K562 (cell line): ENCODE results near the gene SPEF1. TPM values are rescaled to one million over a fixed set of nuclear protein-coding genes. Genes with fewer than 3 reads are reported as not detected.
A peak's percentile ranks its signal among the peaks of the same experiment; 100 is the strongest.

Source experiments
- ATAC-seq: fragments of 200-7000 bp; cut with Tn5 transposase; 3 replicates; pipeline ENCODE4 v1.9.1; 2020; ENCODE audit warnings: moderate library complexity
- BruUV-seq: library from RNA; stranded (reverse); fragments of 400-500 nt; replicated peaks from 2 replicates; lab custom pipeline; 2021; lab: Mats Ljungman, UMichigan
- CTCF ChIA-PET: fragments of 300-600 bp; formaldehyde crosslinking; extraction: SDS; loops from one replicate; lab custom pipeline; 2021; ENCODE audit warnings: low intra/inter-chr PET ratio; lab: Yijun Ruan, JAX
- POLR2A ChIA-PET: fragments of 300-600, 350-650 bp; sonication (Branson Sonifier 250); formaldehyde crosslinking; extraction: SDS; loops from one replicate; lab custom pipeline; 2021; ENCODE audit warnings: antibody characterized with exemption, inconsistent platforms; lab: Yijun Ruan, JAX
- DNase-seq, 4 experiments: peaks; one replicate each; pipeline versions ENCODE4 v3.0.0 to v3.0.0-alpha.2; 2011 to 2018; ENCODE audit warnings: low spot score in 3 of 4, mixed read lengths in 3 of 4; ENCODE audit errors: extremely low read depth in 1 of 4
- FAIRE-seq: peaks from 2 replicates; lab custom pipeline; 2011; peaks lifted over from hg19 to GRCh38; lab: Jason Lieb, UNC
- H2AFZ ChIP-seq: 2 replicates; pipeline ENCODE4 v1.6.0; 2011; ENCODE audit warnings: low read depth, low read length, control low read depth, inconsistent platforms
- H3K27ac ChIP-seq: fragments of 200-600 bp; 3 replicates; pipeline ENCODE4 v1.8.0; 2011; ENCODE audit warnings: low read depth, mild to moderate bottlenecking, control low read depth, inconsistent platforms, low read length, moderate library complexity, mixed read lengths; ENCODE audit errors: extremely low read depth
- H3K27me3 ChIP-seq, 2 experiments: fragments of 300-600 bp in 1 of 2; 2 replicates in 1 of 2; 3 replicates in 1 of 2; pipeline versions ENCODE4 v1.6.0 to v1.8.0; 2011; ENCODE audit warnings: inconsistent platforms in 2 of 2, low read length in 2 of 2, mild to moderate bottlenecking in 1 of 2, mixed read lengths in 1 of 2, moderate library complexity in 1 of 2; ENCODE audit not compliant: control insufficient read depth in 2 of 2, insufficient read depth in 2 of 2
- H3K36me3 ChIP-seq: fragments of 300-600 bp; 3 replicates; pipeline ENCODE4 v1.8.0; 2011; ENCODE audit warnings: mild to moderate bottlenecking, low read length, inconsistent platforms; ENCODE audit not compliant: control insufficient read depth, insufficient read depth
- H3K4me1 ChIP-seq, 2 experiments: fragments of 200-600 bp in 1 of 2; replicated peaks in 1 of 2; 2 replicates in 1 of 2; 3 replicates in 1 of 2; pipeline versions ENCODE4 v1.5.1 to v1.8.0; 2011; ENCODE audit warnings: inconsistent platforms in 2 of 2, low read length in 2 of 2, mild to moderate bottlenecking in 1 of 2, mixed read lengths in 1 of 2, moderate library complexity in 1 of 2; ENCODE audit not compliant: control insufficient read depth in 2 of 2, insufficient read depth in 2 of 2
- H3K4me2 ChIP-seq: 2 replicates; pipeline ENCODE4 v1.6.1; 2011; ENCODE audit warnings: low read length, control low read depth, inconsistent platforms, mixed read lengths; ENCODE audit not compliant: insufficient read depth
- H3K4me3 ChIP-seq: fragments of 200-600 bp; sonication (generic), shearing (Covaris generic); 2 replicates; pipeline ENCODE4 v1.5.1; 2016; ENCODE audit warnings: control low read depth, inconsistent platforms
- H3K79me2 ChIP-seq: fragments of 200-600 bp; 3 replicates; pipeline ENCODE4 v1.8.0; 2011; ENCODE audit warnings: low read length, inconsistent platforms; ENCODE audit not compliant: control insufficient read depth, insufficient read depth
- H3K9ac ChIP-seq, 2 experiments: 2 replicates each; pipeline versions ENCODE4 v1.6.0 to v1.6.1; 2011; ENCODE audit warnings: low read depth in 2 of 2, low read length in 2 of 2, control low read depth in 1 of 2, inconsistent platforms in 1 of 2, mild to moderate bottlenecking in 1 of 2, mixed read lengths in 1 of 2; ENCODE audit not compliant: insufficient read depth in 1 of 2
- H3K9me1 ChIP-seq: one replicate; pipeline ENCODE4 v1.6.0; 2011; ENCODE audit warnings: inconsistent platforms, mild to moderate bottlenecking, low read length, moderate library complexity; ENCODE audit not compliant: control insufficient read depth, insufficient read depth
- H3K9me3 ChIP-seq: replicated peaks from 2 replicates; pipeline ENCODE4 v1.5.1; 2011; ENCODE audit warnings: low read depth, low read length, inconsistent platforms; ENCODE audit not compliant: control insufficient read depth, insufficient read depth
- H4K20me1 ChIP-seq: replicated peaks from 2 replicates; pipeline ENCODE4 v1.6.1; 2011; ENCODE audit warnings: low read length, inconsistent platforms, mixed read lengths; ENCODE audit not compliant: control insufficient read depth, insufficient read depth
- BDP1 ChIP-seq: IDR thresholded peaks from 3 replicates; pipeline ENCODE4 v1.6.1; 2011; ENCODE audit not compliant: insufficient read length, insufficient read depth
- ETS1 ChIP-seq: conservative IDR thresholded peaks from 2 replicates; pipeline ENCODE4 v1.6.1; 2011; ENCODE audit warnings: low read depth, mild to moderate bottlenecking, low read length; ENCODE audit not compliant: control insufficient read depth
- JUN ChIP-seq, 2 experiments: sonication (generic) in 1 of 2; formaldehyde crosslinking in 1 of 2; IDR thresholded peaks; 2 replicates each; pipeline versions ENCODE4 v1.6.1 to v1.8.0; 2012 to 2022; ENCODE audit warnings: borderline replicate concordance in 2 of 2, mild to moderate bottlenecking in 2 of 2, improper control_type of control experiment in 1 of 2, low read depth in 1 of 2, low read length in 1 of 2, missing genetic modification reagents in 1 of 2
- KLF1 ChIP-seq: fragments of 450-650 bp; IDR thresholded peaks from 2 replicates; pipeline ENCODE4 v1.6.1; 2016; ENCODE audit warnings: missing genetic modification characterization, missing compliant biosample characterization
- MAX ChIP-seq: sonication (generic); formaldehyde crosslinking; IDR thresholded peaks from 2 replicates; pipeline ENCODE4 v1.9.0; 2022; ENCODE audit warnings: mild to moderate bottlenecking, missing genetic modification reagents
- MED1 ChIP-seq: sonication (generic); formaldehyde crosslinking; IDR thresholded peaks from 2 replicates; pipeline ENCODE4 v1.8.1; 2023; ENCODE audit warnings: missing genetic modification reagents, borderline replicate concordance
- RBBP5 ChIP-seq: fragments of 200-600 bp; sonication (generic); IDR thresholded peaks from 2 replicates; pipeline ENCODE4 v1.6.1; 2012; ENCODE audit warnings: borderline replicate concordance, mild to moderate bottlenecking, low read length, control low read depth, inconsistent platforms; ENCODE audit not compliant: insufficient read depth, poor library complexity, severe bottlenecking
- USF1 ChIP-seq: sonication (generic); formaldehyde crosslinking; IDR thresholded peaks from 2 replicates; pipeline ENCODE4 v1.9.0; 2022; ENCODE audit warnings: mild to moderate bottlenecking, missing genetic modification reagents
- ZBTB33 ChIP-seq: sonication (generic); formaldehyde crosslinking; IDR thresholded peaks from 2 replicates; pipeline ENCODE4 v1.8.1; 2023; ENCODE audit warnings: mild to moderate bottlenecking, missing genetic modification reagents
- ZFX ChIP-seq: sonication (generic); formaldehyde crosslinking; IDR thresholded peaks from 2 replicates; pipeline ENCODE4 v1.8.0; 2022; ENCODE audit warnings: mild to moderate bottlenecking, missing genetic modification reagents, moderate library complexity
- ZNF263 ChIP-seq: sonication (generic); formaldehyde crosslinking; IDR thresholded peaks from 2 replicates; pipeline ENCODE4 v1.8.0; 2022; ENCODE audit warnings: mild to moderate bottlenecking, missing genetic modification reagents, borderline replicate concordance
- ZNF282 ChIP-seq: sonication (generic); formaldehyde crosslinking; IDR thresholded peaks from 2 replicates; pipeline ENCODE4 v1.8.1; 2023; ENCODE audit warnings: missing genetic modification reagents
- WGBS: fragments of 100-300 bp; shearing (Covaris generic); methylation state at CpG from one replicate; pipeline ENCODE4 v1.1.6; 2016; ENCODE audit warnings: low coverage, mixed read lengths; ENCODE audit not compliant: insufficient coverage; ENCODE audit errors: missing lambda C conversion rate; 5-methylcytosine and 5-hydroxymethylcytosine counted together
- in situ Hi-C: fragments of 300-500 bp; cut with MboI; formaldehyde crosslinking; loops from 4 replicates; pipeline ENCODE4 v1.15.0; 2018; ENCODE audit warnings: inconsistent platforms, mixed read lengths
- intact Hi-C: fragments of 100-400 bp; cut with micrococcal nuclease; formaldehyde crosslinking; loops from 2 replicates; pipeline ENCODE4 v1.14.2; 2022
- polyA plus RNA-seq, 8 experiments: library from polyadenylated mRNA; depleted of rRNA in 4 of 8; stranded (reverse) in 5 of 8; unstranded in 3 of 8; fragments of >200 nt; fragmentation: Nextera tagmentation in 2 of 8; fragmentation: Illumina TruSeq in 1 of 8; extraction: Ambion mirVana in 2 of 8; extraction: Trizol in 1 of 8; gene quantifications; 2 replicates each; pipeline versions ENCODE4 v1.2.1 to v1.2.3, GENCODE V29; 2011 to 2014; ENCODE audit warnings: inconsistent platforms in 1 of 8, missing spikeins in 1 of 8
- total RNA-seq, 7 experiments: library from RNA; depleted of rRNA in 6 of 7; stranded (reverse); fragments of >200 nt in 6 of 7; fragmentation: Illumina TruSeq in 2 of 7; extraction: Trizol in 2 of 7; gene quantifications; 2 replicates each; pipeline versions ENCODE4 v1.2.1 to v1.2.3, GENCODE V29; 2011 to 2021; ENCODE audit warnings: low replicate concordance in 1 of 7

SPEF1 gene
- total and polyA plus RNA-seq, 9 of the 15 experiments (the other 6 are each of a cell fraction or from before 2014, with no cell fraction given) = not detected

- intact Hi-C loops (loop anchor here (2.0 to 10.0 kb wide), 4 partner anchors 35 to 409 kb away; partner anchors contain the start of genes AP5S1 and MAVS), in situ Hi-C loops (no loop called here)
- H3K4me3 ChIP-seq = peak overlapping the region; percentile 58
- POLR2A ChIA-PET = interaction anchor here (0.5 to 1.5 kb wide), 5 partner anchors 10 to 84 kb away, joined by 3 to 4 read pairs (median 3); partner anchors contain the start of gene AP5S1
- H3K27ac ChIP-seq = peak overlapping the region; percentile 72
- no peaks in the 10 kb centered on the region for H3K9me1 ChIP-seq
- H4K20me1 ChIP-seq = peaks cover 6% of the 10 kb centered on the region
- no peaks in the 10 kb centered on the region for H3K27me3 ChIP-seq
- H3K4me2 ChIP-seq = peak overlapping the region; percentile 86
- no peaks in the 10 kb centered on the region for H3K9me3 ChIP-seq
- peaks cover 8 to 34% of the 10 kb centered on the region in 2 experiments; a peak in 3 of 5 replicates for H3K4me1 ChIP-seq
- no peak for FAIRE-seq
- 4% methylated on average over 44 of the region's 79 CpGs for WGBS
- CTCF ChIA-PET = interaction anchor here (3.4 kb wide), 1 partner anchor 35 kb away, joined by 12 read pairs; the partner anchor contains the start of gene AP5S1
- H3K9ac ChIP-seq = peak overlapping the region; percentile 60 to 93
- peak overlapping the region; percentile 38; the same call in 1 of the 2 replicates for H2AFZ ChIP-seq
- peak; percentile 35 for ATAC-seq
- DNase-seq = peak in 3 of 4 experiments; percentile 24 to 45 (median 35)
- H3K79me2 ChIP-seq = peaks cover 31% of the 10 kb centered on the region
- BruUV-seq = no TSS peak
- H3K36me3 ChIP-seq = peaks cover 21% of the 10 kb centered on the region; the same call in 1 of the 3 replicates
- peak; percentile 84 for TF ChIP-seq RBBP5
- TF ChIP-seq ZNF282 (CRISPR knock-in tag) = peak; percentile 48; the same call in 1 of the 2 replicates
- 0 out of 2 replicates have a peak, but pooled peaks have one; percentile 8 for TF ChIP-seq ZBTB33 (CRISPR knock-in tag)
- TF ChIP-seq ZNF263 (CRISPR knock-in tag) = peak; percentile 92
- TF ChIP-seq MED1 = no peak
- TF ChIP-seq BDP1 = no peak
- no peak for TF ChIP-seq JUN (IDR thresholded peaks at IDR 0.05; ENCODE audit: borderline replicate concordance, low read depth, low read length)
- peak; percentile 84; the same call in 1 of the 2 replicates for TF ChIP-seq JUN (CRISPR knock-in tag; IDR thresholded peaks at IDR 0.05; ENCODE audit: borderline replicate concordance)
- no peak for TF ChIP-seq KLF1 (tag)
- peak; percentile 74 for TF ChIP-seq ZFX
- no peak for TF ChIP-seq ETS1
- TF ChIP-seq MAX (CRISPR knock-in tag) = peak; percentile 24
- peak; percentile 37; the same call in 1 of the 2 replicates for TF ChIP-seq USF1 (CRISPR knock-in tag)
Observed at GRCh38 chr20:3785240-3786125, 4.2 kb upstream of the SPEF1 start.
